Testis (tissue), 3 donors: ENCODE data around the gene MAS1. TPM values are rescaled to one million over a fixed set of nuclear protein-coding genes. Genes with fewer than 3 reads are reported as not detected.

Source experiments
- DNase-seq: peaks from one replicate; pipeline ENCODE4 v3.0.0-alpha.2; 2019
- H3K27ac ChIP-seq, 2 donors: fragments of 200-600 bp; sonication (generic); one replicate each; pipeline ENCODE4 v1.5.1; 2019
- H3K27me3 ChIP-seq: fragments of 200-600 bp; sonication (generic); one replicate; pipeline ENCODE4 v1.5.1; 2019
- H3K36me3 ChIP-seq: fragments of 200-600 bp; sonication (generic); one replicate; pipeline ENCODE4 v1.5.1; 2017; ENCODE audit warnings: low read depth; ENCODE audit errors: missing control alignments
- H3K4me1 ChIP-seq: fragments of 200-600 bp; sonication (generic); one replicate; pipeline ENCODE4 v1.5.1; 2019
- H3K4me3 ChIP-seq, 2 donors: fragments of 200-600 bp; sonication (generic); one replicate each; pipeline ENCODE4 v1.5.1; 2017 to 2019
- H3K9me3 ChIP-seq: fragments of 200-600 bp; sonication (generic); one replicate; pipeline ENCODE4 v1.5.1; 2017
- CTCF ChIP-seq, 3 experiments: fragments of 450-650 bp in 2 of 3; fragments of 200-600 bp in 1 of 3; sonication (generic) in 1 of 3; IDR thresholded peaks; one replicate each; pipeline ENCODE4 v1.5.1; 2016 to 2019; ENCODE audit warnings: antibody characterized with exemption in 3 of 3, mild to moderate bottlenecking in 2 of 3, moderate library complexity in 1 of 3
- POLR2A ChIP-seq: fragments of 450-650 bp; IDR thresholded peaks from one replicate; pipeline ENCODE4 v1.6.1; 2017; ENCODE audit warnings: antibody characterized with exemption, mild to moderate bottlenecking, moderate library complexity
- WGBS, 2 donors: methylation state at CpG; one replicate each; pipeline ENCODE4 v1.1.5; 2018; 5-methylcytosine and 5-hydroxymethylcytosine counted together
- intact Hi-C: fragments of 100-400 bp; cut with DNase I; formaldehyde crosslinking; loops from one replicate; pipeline ENCODE4 v1.15.1; 2023; ENCODE audit warnings: low total_unique reads
- polyA plus RNA-seq: library from polyadenylated mRNA; stranded (reverse); fragments of 350-450 nt; fragmentation: Illumina TruSeq; extraction: RNeasy Lipid Tissue Mini Kit (QIAGEN cat#74804); gene quantifications from one replicate; pipeline ENCODE4 v1.2.3, GENCODE V29; 2014; ENCODE audit warnings: low read depth, low replicate concordance; ENCODE audit not compliant: insufficient read depth
- total RNA-seq, 2 donors: library from RNA; depleted of rRNA; stranded (reverse); fragments of >200 nt; gene quantifications; one replicate each; pipeline ENCODE4 v1.2.3, GENCODE V29; 2016

The MAS1 gene
- total and polyA plus RNA-seq, 3 donors from 2014 or later, result 0.16 to 0.39 (median 0.19) TPM

GRCh38 chr6:159886270-159886669, 4.5 kb upstream of the MAS1 start:
- 75 to 80% methylated on average over 3 of the region's 3 CpGs for WGBS, 2 donors
- no peak overlapping the region for H3K27ac ChIP-seq
- no peak overlapping the region for H3K4me3 ChIP-seq
- DNase-seq, result no peak
- no peaks in the 10 kb centered on the region for H3K27me3 ChIP-seq
- TF ChIP-seq POLR2A (no peak), CTCF (IDR thresholded peaks at IDR 0.05) (no peak)
- H3K4me1 ChIP-seq, result no peaks in the 10 kb centered on the region
- no peaks in the 10 kb centered on the region for H3K9me3 ChIP-seq
- H3K36me3 ChIP-seq, result no peaks in the 10 kb centered on the region
- intact Hi-C loops, result no loop called here

GRCh38 chr6:159887146-159887545, 3.6 kb upstream of the MAS1 start:
- Histone ChIP-seq H3K9me3 (no peaks in the 10 kb centered on the region), H3K36me3 (no peaks in the 10 kb centered on the region), H3K4me1 (no peaks in the 10 kb centered on the region), H3K27me3 (no peaks in the 10 kb centered on the region), H3K27ac (no peak overlapping the region), H3K4me3 (no peak overlapping the region)
- WGBS, 2 donors, result 12 to 69% methylated on average over 7 of the region's 7 CpGs
- intact Hi-C loops, result no loop called here
- no peak for TF ChIP-seq POLR2A
- TF ChIP-seq CTCF (IDR thresholded peaks at IDR 0.05), result no peak
- no peak for DNase-seq

GRCh38 chr6:159887761-159888160, 3.0 kb upstream of the MAS1 start:
- intact Hi-C loops, result no loop called here
- Histone ChIP-seq H3K36me3 (no peaks in the 10 kb centered on the region), H3K4me3 (no peak overlapping the region), H3K27ac (no peak overlapping the region), H3K9me3 (no peaks in the 10 kb centered on the region), H3K4me1 (no peaks in the 10 kb centered on the region), H3K27me3 (no peaks in the 10 kb centered on the region)
- 52 to 59% methylated on average over 6 of the region's 6 CpGs for whole genome bisulfite sequencing, 2 donors
- no peak for DNase-seq
- TF ChIP-seq POLR2A (no peak), CTCF (IDR thresholded peaks at IDR 0.05) (no peak)

GRCh38 chr6:159890201-159890600, 587 bp upstream of the MAS1 start:
- Histone ChIP-seq H3K27me3 (no peaks in the 10 kb centered on the region), H3K27ac (no peak overlapping the region), H3K4me3 (no peak overlapping the region), H3K9me3 (no peaks in the 10 kb centered on the region), H3K4me1 (no peaks in the 10 kb centered on the region), H3K36me3 (no peaks in the 10 kb centered on the region)
- no peak for DNase-seq
- intact Hi-C loops, result no loop called here
- TF ChIP-seq CTCF (IDR thresholded peaks at IDR 0.05) (no peak), POLR2A (no peak)
- 82 to 86% methylated on average over 7 of the region's 7 CpGs for WGBS, 2 donors

GRCh38 chr6:159892053-159892452, 1.3 kb downstream of the MAS1 start:
- no peaks in the 10 kb centered on the region for H3K36me3 ChIP-seq
- no peaks in the 10 kb centered on the region for H3K4me1 ChIP-seq
- H3K27me3 ChIP-seq, result no peaks in the 10 kb centered on the region
- no peak overlapping the region for H3K27ac ChIP-seq
- no peak overlapping the region for H3K4me3 ChIP-seq
- no peaks in the 10 kb centered on the region for H3K9me3 ChIP-seq
- WGBS, 2 donors, result 81 to 86% methylated on average over 4 of the region's 4 CpGs
- no peak for TF ChIP-seq POLR2A
- no peak for TF ChIP-seq CTCF (IDR thresholded peaks at IDR 0.05)
- intact Hi-C loops, result no loop called here
- no peak for DNase-seq
